Inflammatory macrophage (primary cell): ENCODE data around the gene SCGB1C1.
"Not testable (repeated sequence)": the region's sequence is repeated elsewhere in the genome, so short reads cannot be mapped to it uniquely, and the experiment has no call there.

ENCODE experiments used
- DNase-seq, 2 donors: peaks; one replicate each; pipeline ENCODE4 v3.0.0-alpha.2; 2020 to 2022
- total RNA-seq, 18 experiments: gene quantifications; one replicate each; lab custom pipeline; 2026; ENCODE audit warnings: mixed read lengths in 6 of 18, inconsistent platforms in 2 of 18; lab: John Stamatoyannopoulos, UW

Gene SCGB1C1
- 0 to 0.13 (median 0) reads per million in 18 experiments for total RNA-seq

- DNase-seq: not testable (repeated sequence)
These were observed at the start of gene SCGB1C1 for GRCh38 chr11:192674-193128. Gene SCGB1C1 (plus strand): TSS chr11:193078. CDS start chr11:193100, 22 bp downstream.

- not testable (repeated sequence) for DNase-seq
These were observed 12.6 kb upstream of the SCGB1C1 start for GRCh38 chr11:180242-180641.

- DNase-seq: not testable (repeated sequence)
These were observed 3.6 kb upstream of the SCGB1C1 start for GRCh38 chr11:189200-189783.

- DNase-seq: not testable (repeated sequence)
These were observed 3.0 kb upstream of the SCGB1C1 start for GRCh38 chr11:189843-190311.

- DNase-seq: not testable (repeated sequence)
These were observed 2.3 kb upstream of the SCGB1C1 start for GRCh38 chr11:190546-190945.

GRCh38 chr11:191490-192478 is 1.1 kb upstream of the SCGB1C1 start:
- DNase-seq: not testable (repeated sequence)

GRCh38 chr11:193481-193880 is 603 bp downstream of the SCGB1C1 start:
- not testable (repeated sequence) for DNase-seq

GRCh38 chr11:196786-197731 is 4.2 kb downstream of the SCGB1C1 start:
- no peak for DNase-seq

- DNase-seq: no peak
These were observed 4.9 kb downstream of the SCGB1C1 start for GRCh38 chr11:197741-198235.

GRCh38 chr11:198236-198806 is 5.4 kb downstream of the SCGB1C1 start:
- DNase-seq: no peak

- DNase-seq: no peak
These were observed 6.2 kb downstream of the SCGB1C1 start for GRCh38 chr11:199004-199581.

GRCh38 chr11:199782-200181 is 6.9 kb downstream of the SCGB1C1 start:
- no peak for DNase-seq

- no peak for DNase-seq
These were observed 7.5 kb downstream of the SCGB1C1 start for GRCh38 chr11:200224-201003.

- DNase-seq: peak in 1 of 2 donors; percentile 21
These were observed 9.1 kb downstream of the SCGB1C1 start for GRCh38 chr11:201966-202365.

GRCh38 chr11:202490-202889 is 9.6 kb downstream of the SCGB1C1 start:
- DNase-seq: no peak

- DNase-seq: no peak
These were observed 10.4 kb downstream of the SCGB1C1 start for GRCh38 chr11:203056-203944.

- DNase-seq: no peak
These were observed 11.2 kb downstream of the SCGB1C1 start for GRCh38 chr11:203945-204586.

- no peak for DNase-seq
These were observed 11.8 kb downstream of the SCGB1C1 start for GRCh38 chr11:204587-205109.
